GM20431 (cell line): ENCODE data around the gene CETP.

ENCODE experiments used
- in situ Hi-C: fragments of 300-500 bp; cut with MseI, MboI; formaldehyde crosslinking; loops from one replicate; pipeline ENCODE4 v1.15.0; 2020; ENCODE audit warnings: low sequenced_read_pairs; ENCODE audit not compliant: unreplicated experiment

Gene CETP

GRCh38 chr16:56950881-56951771 lies 10.6 kb upstream of the CETP start:
- in situ Hi-C loops = loop anchor here (10.0 kb wide), 1 partner anchor 86 kb away; the partner anchor contains the start of gene SLC12A3

- in situ Hi-C loops = loop anchor here (10.0 kb wide), 1 partner anchor 88 kb away; the partner anchor contains the start of gene SLC12A3
Observed at GRCh38 chr16:56953006-56953405, 8.7 kb upstream of the CETP start.

- in situ Hi-C loops = loop anchor here (10.0 kb wide), 1 partner anchor 91 kb away; the partner anchor contains the start of gene SLC12A3
Observed at GRCh38 chr16:56956076-56956475, 5.7 kb upstream of the CETP start.

GRCh38 chr16:56956756-56957155 lies 5.0 kb upstream of the CETP start:
- in situ Hi-C loops = loop anchor here (10.0 kb wide), 1 partner anchor 92 kb away; the partner anchor contains the start of gene SLC12A3

- in situ Hi-C loops = no loop called here
Observed at GRCh38 chr16:56960681-56961281, 969 bp upstream of the CETP start.

GRCh38 chr16:56961386-56961785 lies 364 bp upstream of the CETP start:
- in situ Hi-C loops = no loop called here

GRCh38 chr16:56964243-56965148 lies 2.7 kb downstream of the CETP start:
- in situ Hi-C loops = no loop called here

GRCh38 chr16:56965149-56966092 lies 3.7 kb downstream of the CETP start:
- in situ Hi-C loops = no loop called here

- in situ Hi-C loops = no loop called here
Observed at GRCh38 chr16:56966093-56966475, 4.3 kb downstream of the CETP start.

GRCh38 chr16:56967733-56968132 lies 6.0 kb downstream of the CETP start:
- in situ Hi-C loops = no loop called here

- in situ Hi-C loops = loop anchor here (10.0 kb wide), 1 partner anchor 75 kb away; no protein-coding TSS in a partner anchor
Observed at GRCh38 chr16:56969769-56970168, 8.0 kb downstream of the CETP start.

- in situ Hi-C loops = loop anchor here (10.0 kb wide), 1 partner anchor 74 kb away; no protein-coding TSS in a partner anchor
Observed at GRCh38 chr16:56970934-56971767, 9.4 kb downstream of the CETP start.

- in situ Hi-C loops = loop anchor here (10.0 kb wide), 1 partner anchor 73 kb away; no protein-coding TSS in a partner anchor
Observed at GRCh38 chr16:56971768-56972043, 10.0 kb downstream of the CETP start.

GRCh38 chr16:56972403-56973293 lies 10.9 kb downstream of the CETP start:
- in situ Hi-C loops = loop anchor here (10.0 kb wide), 1 partner anchor 72 kb away; no protein-coding TSS in a partner anchor

GRCh38 chr16:56973294-56973689 lies 11.5 kb downstream of the CETP start:
- in situ Hi-C loops = loop anchor here (10.0 kb wide), 1 partner anchor 72 kb away; no protein-coding TSS in a partner anchor

- in situ Hi-C loops = loop anchor here (10.0 kb wide), 1 partner anchor 71 kb away; no protein-coding TSS in a partner anchor
Observed at GRCh38 chr16:56973899-56974298, 12.1 kb downstream of the CETP start.
